Spleen (tissue), 11 donors: ENCODE results near the gene MRAS. TPM values are rescaled to one million over a fixed set of nuclear protein-coding genes. Genes with fewer than 3 reads are reported as not detected.
"Not testable (repeated sequence)": the region's sequence is repeated elsewhere in the genome, so short reads cannot be mapped to it uniquely, and the experiment has no call there.

Experiments used
- DNase-seq: peaks from one replicate; pipeline ENCODE4 v3.0.0-alpha.2; 2020
- H3K27ac ChIP-seq, 8 donors: fragments of 200-600 bp; sonication (generic) in 7 of 8; 1 replicate in 4 of 8; 2 replicates in 4 of 8; pipeline versions ENCODE4 v1.5.0 to v1.8.0; 2016 to 2021; ENCODE audit warnings: inconsistent platforms in 4 of 8, mild to moderate bottlenecking in 4 of 8, moderate library complexity in 1 of 8
- H3K27me3 ChIP-seq, 7 donors: fragments of 200-600 bp; sonication (generic) in 6 of 7; replicated peaks in 1 of 7; 1 replicate in 4 of 7; 2 replicates in 3 of 7; pipeline versions ENCODE4 v1.5.0 to v1.8.0; 2016 to 2021; ENCODE audit warnings: inconsistent platforms in 3 of 7, mild to moderate bottlenecking in 1 of 7
- H3K36me3 ChIP-seq, 6 donors: fragments of 200-600 bp; sonication (generic) in 5 of 6; 1 replicate in 4 of 6; 2 replicates in 2 of 6; pipeline versions ENCODE4 v1.5.0 to v1.8.0; 2016 to 2021; ENCODE audit warnings: inconsistent platforms in 2 of 6
- H3K4me1 ChIP-seq, 6 donors: fragments of 200-600 bp; sonication (generic) in 5 of 6; 1 replicate in 3 of 6; 2 replicates in 3 of 6; pipeline versions ENCODE4 v1.5.0 to v1.8.0; 2016 to 2021; ENCODE audit warnings: inconsistent platforms in 3 of 6
- H3K4me3 ChIP-seq, 8 donors: fragments of 200-600 bp; sonication (generic) in 7 of 8; 1 replicate in 4 of 8; 2 replicates in 4 of 8; pipeline versions ENCODE4 v1.5.0 to v1.8.0; 2016 to 2021; ENCODE audit warnings: inconsistent platforms in 4 of 8, mild to moderate bottlenecking in 4 of 8, moderate library complexity in 2 of 8
- H3K9me3 ChIP-seq, 8 donors: fragments of 200-600 bp; sonication (generic) in 7 of 8; 1 replicate in 4 of 8; 2 replicates in 4 of 8; pipeline versions ENCODE4 v1.5.0 to v1.8.0; 2016 to 2021; ENCODE audit warnings: inconsistent platforms in 4 of 8
- POLR2A ChIP-seq, 3 donors: fragments of 450-650 bp; IDR thresholded peaks; one replicate each; pipeline ENCODE4 v1.5.1; 2017; ENCODE audit warnings: antibody characterized with exemption in 3 of 3, mild to moderate bottlenecking in 1 of 3
- POLR2AphosphoS5 ChIP-seq, 3 donors: sonication (generic); formaldehyde crosslinking; IDR thresholded peaks; one replicate each; pipeline ENCODE4 v1.5.1; 2017; ENCODE audit warnings: antibody characterized with exemption in 3 of 3
- WGBS, 5 donors: extraction: QIAGEN DNeasy Blood & Tissue Kit in 3 of 5; methylation state at CpG; one replicate each; pipeline versions ENCODE4 v1.1.5 to v1.1.7; 2013 to 2018; 5-methylcytosine and 5-hydroxymethylcytosine counted together
- intact Hi-C: fragments of 100-400 bp; cut with DNase I; formaldehyde crosslinking; loops from one replicate; pipeline ENCODE4 v1.15.0; 2023; ENCODE audit warnings: low total_unique reads
- polyA plus RNA-seq, 3 donors: library from polyadenylated mRNA; stranded (reverse); fragments of 200-250 nt; gene quantifications; one replicate each; pipeline ENCODE4 v1.2.1, GENCODE V29; 2013
- total RNA-seq, 7 donors: library from RNA; depleted of rRNA in 3 of 7; stranded (reverse); fragments of >200 nt in 3 of 7; fragmentation: NEBNext Ultra II Directional in 4 of 7; extraction: Animal tissue kit (Norgen Biotek cat#: 25700) in 4 of 7; gene quantifications; one replicate each; pipeline versions ENCODE4 v1.1.0 to v1.2.1, GENCODE V29; 2016 to 2021
- TF ChIP-seq, protein P1 (sequence below), 11 experiments: fragments of 200-600 bp in 7 of 11; fragments of 450-650 bp in 4 of 11; sonication (generic) in 4 of 11; IDR thresholded peaks in 8 of 11; conservative IDR thresholded peaks in 3 of 11; 1 replicate in 7 of 11; 2 replicates in 4 of 11; pipeline versions ENCODE4 v1.4.0 to v1.8.0; 2016 to 2021; ENCODE audit warnings: antibody characterized with exemption in 11 of 11, inconsistent platforms in 4 of 11, mild to moderate bottlenecking in 1 of 11
- donor health status: healthy with polysubstance abuse.
- donor health status: DM: no; HTN: no; CAD: no; lungs with moderate emphysema.
- donor health status: DM: no; HTN: no; CAD: no.
- donor health status: Bipolar disorder and iron deficiency.
- donor health status: healthy.
- donor health status: DM: no; HTN: no; CAD: no.
- donor health status: DM: yes; HTN: yes; CAD: no.

MRAS gene
- total and polyA plus RNA-seq, 10 donors, result 4.1 to 36.7 (median 21.4) TPM

DNA sequence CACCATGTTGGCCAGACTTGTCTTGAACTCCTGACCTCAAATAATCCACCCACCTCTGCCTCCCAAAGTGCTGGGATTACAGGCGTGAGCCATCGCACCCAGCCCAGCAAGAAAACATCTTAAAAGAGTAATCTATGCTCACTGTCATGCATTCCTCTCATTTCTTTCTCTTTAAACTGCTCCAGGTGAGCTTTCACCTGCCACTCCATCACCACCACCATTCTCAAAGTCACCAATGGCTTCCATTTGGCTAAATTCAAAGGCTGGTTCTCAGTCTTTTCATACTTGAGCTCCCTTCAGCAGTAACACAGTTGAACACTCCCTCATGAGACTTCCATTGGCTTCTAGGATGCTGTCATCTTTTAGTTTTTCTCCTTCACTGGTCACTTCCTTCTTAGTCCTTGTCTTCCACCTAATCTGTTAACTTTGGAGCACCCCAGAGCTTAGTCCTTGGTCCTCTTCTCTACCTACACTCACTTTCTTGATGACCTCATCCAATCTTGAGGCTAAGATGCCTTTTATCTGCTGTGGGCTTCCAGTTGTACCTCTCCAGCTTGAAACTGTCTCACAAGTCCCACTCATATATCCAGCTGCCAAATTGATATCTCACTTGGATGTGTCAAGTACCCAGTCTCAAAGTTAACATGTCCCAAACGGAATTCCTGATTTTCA is 59.0 kb downstream of the MRAS start:
- TF ChIP-seq POLR2AphosphoS5 (IDR thresholded peaks at IDR 0.05) (no peak), POLR2A (IDR thresholded peaks at IDR 0.05) (no peak)
- TF ChIP-seq, protein P1, sequence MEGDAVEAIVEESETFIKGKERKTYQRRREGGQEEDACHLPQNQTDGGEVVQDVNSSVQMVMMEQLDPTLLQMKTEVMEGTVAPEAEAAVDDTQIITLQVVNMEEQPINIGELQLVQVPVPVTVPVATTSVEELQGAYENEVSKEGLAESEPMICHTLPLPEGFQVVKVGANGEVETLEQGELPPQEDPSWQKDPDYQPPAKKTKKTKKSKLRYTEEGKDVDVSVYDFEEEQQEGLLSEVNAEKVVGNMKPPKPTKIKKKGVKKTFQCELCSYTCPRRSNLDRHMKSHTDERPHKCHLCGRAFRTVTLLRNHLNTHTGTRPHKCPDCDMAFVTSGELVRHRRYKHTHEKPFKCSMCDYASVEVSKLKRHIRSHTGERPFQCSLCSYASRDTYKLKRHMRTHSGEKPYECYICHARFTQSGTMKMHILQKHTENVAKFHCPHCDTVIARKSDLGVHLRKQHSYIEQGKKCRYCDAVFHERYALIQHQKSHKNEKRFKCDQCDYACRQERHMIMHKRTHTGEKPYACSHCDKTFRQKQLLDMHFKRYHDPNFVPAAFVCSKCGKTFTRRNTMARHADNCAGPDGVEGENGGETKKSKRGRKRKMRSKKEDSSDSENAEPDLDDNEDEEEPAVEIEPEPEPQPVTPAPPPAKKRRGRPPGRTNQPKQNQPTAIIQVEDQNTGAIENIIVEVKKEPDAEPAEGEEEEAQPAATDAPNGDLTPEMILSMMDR (IDR thresholded peaks at IDR 0.05 in 8 of 11, conservative IDR thresholded peaks at IDR 0.05 in 3 of 11), result no peak
- Histone ChIP-seq H3K9me3 (no peaks in the 10 kb centered on the region), H3K27me3 (peaks cover 0 to 10% (median 0%) of the 10 kb centered on the region in 7 donors), H3K4me1 (no peaks in the 10 kb centered on the region), H3K4me3 (no peak overlapping the region), H3K36me3 (peaks cover 0 to 28% (median 4%) of the 10 kb centered on the region in 6 donors), H3K27ac (no peak overlapping the region)
- 86 to 95% (median 89%) methylated on average over 3 of the region's 3 CpGs for WGBS, 5 donors
- intact Hi-C loops, result no loop called here
- DNase-seq, result no peak

DNA sequence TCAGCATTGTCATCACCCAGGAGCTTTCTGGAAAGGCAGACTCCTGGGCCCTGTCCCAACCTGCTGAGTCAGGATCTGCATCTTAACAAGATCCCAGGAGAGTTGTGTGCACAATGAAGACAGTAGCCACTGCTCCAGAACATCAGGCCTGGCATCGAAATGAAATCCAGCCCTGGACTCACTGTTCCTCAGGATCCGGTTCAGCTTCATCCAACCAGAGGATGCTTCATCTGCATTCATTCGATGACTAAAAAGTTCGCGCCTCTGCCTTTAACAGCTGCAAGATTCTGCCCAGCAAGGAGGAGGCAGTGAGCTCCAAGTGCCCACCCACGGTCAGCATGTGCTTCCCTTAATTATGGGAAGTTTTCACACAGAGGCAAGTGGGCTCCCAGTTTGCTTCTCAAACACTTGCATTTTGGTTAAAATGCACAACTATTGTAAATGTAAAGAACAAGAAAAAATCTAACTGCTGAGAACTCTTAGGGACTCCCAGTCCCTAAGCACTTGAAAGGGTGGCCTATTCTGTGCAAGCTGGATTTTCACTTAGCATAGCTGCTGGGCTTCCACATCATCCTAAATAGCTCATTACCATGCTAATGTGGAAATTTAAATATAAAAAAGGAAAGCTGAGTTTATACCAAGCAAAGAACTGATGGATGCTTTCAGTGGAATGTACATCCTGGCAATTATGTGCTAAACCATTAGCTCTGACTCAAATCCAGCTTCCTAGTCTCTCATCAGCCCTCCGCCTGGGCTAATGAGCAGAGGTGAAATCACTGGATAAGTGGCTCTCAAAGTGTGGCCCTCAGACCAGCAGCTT is 60.6 kb downstream of the MRAS start:
- H3K4me1 ChIP-seq, result peaks cover 0 to 4% (median 0%) of the 10 kb centered on the region in 6 donors
- intact Hi-C loops, result no loop called here
- H3K36me3 ChIP-seq, result peaks cover 0 to 12% (median under 1%) of the 10 kb centered on the region in 6 donors
- H3K4me3 ChIP-seq, result no peak overlapping the region
- H3K27ac ChIP-seq, result no peak overlapping the region
- no peaks in the 10 kb centered on the region for H3K9me3 ChIP-seq
- H3K27me3 ChIP-seq, result peaks cover 0 to 12% (median 0%) of the 10 kb centered on the region in 7 donors
- TF ChIP-seq POLR2A (IDR thresholded peaks at IDR 0.05), result no peak
- TF ChIP-seq, protein P1 (IDR thresholded peaks at IDR 0.05 in 8 of 11, conservative IDR thresholded peaks at IDR 0.05 in 3 of 11), result no peak
- no peak for TF ChIP-seq POLR2AphosphoS5 (IDR thresholded peaks at IDR 0.05)
- DNase-seq, result no peak
- WGBS, 5 donors, result 59 to 86% (median 69%) methylated on average over 7 of the region's 7 CpGs

DNA sequence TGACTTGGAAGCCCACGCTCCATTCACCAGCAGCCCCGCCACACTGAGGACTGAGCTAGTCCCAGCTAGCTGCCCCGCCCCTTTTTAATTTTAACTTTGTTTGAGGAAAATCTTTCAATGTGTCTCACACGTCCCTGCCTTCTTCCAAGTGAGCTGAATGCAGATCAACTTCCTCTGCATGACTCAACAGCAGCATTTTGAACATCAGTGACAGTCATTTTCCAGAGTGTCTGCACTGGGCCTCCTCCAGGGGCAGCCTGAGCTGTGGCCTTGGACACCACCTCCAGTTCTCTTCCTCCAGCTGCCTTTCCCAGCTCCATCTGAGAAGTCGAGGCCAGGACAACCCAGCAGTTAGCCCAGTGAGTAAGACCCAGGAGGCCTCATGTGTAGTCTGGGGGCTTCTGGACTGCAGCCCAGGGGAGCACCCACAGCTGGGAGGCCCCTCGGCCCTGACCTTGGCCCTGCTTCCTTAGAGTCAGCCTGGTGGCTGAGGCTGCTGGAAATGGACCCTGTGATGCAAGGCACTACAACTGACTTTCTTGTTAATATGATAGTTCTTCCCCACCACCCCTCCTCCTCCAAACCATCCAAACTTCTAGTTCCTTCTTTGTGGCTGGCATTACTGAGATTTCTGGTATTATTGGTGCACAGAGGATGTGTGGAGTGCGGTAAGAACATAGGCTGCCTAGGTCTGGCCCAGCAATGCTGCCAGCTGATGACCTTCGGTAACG is 64.6 kb downstream of the MRAS start:
- 45 to 71% (median 58%) methylated on average over 9 of the region's 9 CpGs for whole genome bisulfite sequencing, 5 donors
- Histone ChIP-seq H3K27ac (no peak overlapping the region), H3K27me3 (peaks cover 0 to 32% (median 0%) of the 10 kb centered on the region in 7 donors), H3K4me1 (peaks cover 0 to 7% (median 2%) of the 10 kb centered on the region in 6 donors), H3K9me3 (no peaks in the 10 kb centered on the region), H3K36me3 (no peaks in the 10 kb centered on the region), H3K4me3 (no peak overlapping the region)
- DNase-seq, result no peak
- intact Hi-C loops, result no loop called here
- TF ChIP-seq POLR2AphosphoS5 (IDR thresholded peaks at IDR 0.05) (no peak), POLR2A (IDR thresholded peaks at IDR 0.05) (no peak)
- TF ChIP-seq, protein P1 (IDR thresholded peaks at IDR 0.05 in 8 of 11, conservative IDR thresholded peaks at IDR 0.05 in 3 of 11), result no peak

DNA sequence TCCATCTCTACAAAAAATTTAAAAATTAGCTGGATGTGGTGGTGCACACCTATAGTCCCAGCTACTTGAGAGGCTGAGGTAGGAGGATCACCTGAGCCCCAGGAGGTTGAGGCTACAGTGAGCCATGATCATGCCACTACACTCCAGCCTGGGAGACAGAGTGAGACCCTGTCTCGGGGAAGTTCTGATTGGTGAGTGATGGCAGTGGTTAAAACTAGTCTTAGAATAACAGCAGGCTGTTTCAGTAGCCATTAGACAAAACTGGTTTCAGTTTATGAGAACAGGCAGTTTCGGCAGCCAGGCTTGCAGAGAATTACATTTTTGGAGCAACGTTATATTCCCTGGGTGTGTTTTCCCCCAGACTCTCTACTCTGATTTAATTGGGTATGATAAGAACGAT is 67.9 kb downstream of the MRAS start:
- not testable (repeated sequence) for H3K9me3 ChIP-seq, DNase-seq, H3K36me3 ChIP-seq, H3K4me1 ChIP-seq, H3K27ac ChIP-seq, H3K4me3 ChIP-seq
- H3K27me3 ChIP-seq, result peaks cover 0 to 32% (median 0%) of the 10 kb centered on the region in 7 donors
- 77 to 93% (median 84%) methylated on average over 4 of the region's 4 CpGs for WGBS, 5 donors
- intact Hi-C loops, result loop anchor here (5.0 kb wide), 2 partner anchors 84 to 506 kb away; no protein-coding TSS in a partner anchor
